Panc1 (cell line): ENCODE measurements around the gene RNF144B. TPM values are rescaled to one million over a fixed set of nuclear protein-coding genes. Genes with fewer than 3 reads are reported as not detected.

Experiments used
- ATAC-seq: fragments of 200-7000 bp; cut with Tn5 transposase; 2 replicates; pipeline ENCODE4 v1.9.1; 2020; ENCODE audit warnings: mild to moderate bottlenecking, moderate library complexity
- BruUV-seq: library from RNA; stranded (reverse); fragments of 400-500 nt; replicated peaks from 2 replicates; lab custom pipeline; 2021; lab: Mats Ljungman, UMichigan
- CTCF ChIA-PET: fragments of 300-600 bp; sonication (Branson Sonifier 250); formaldehyde crosslinking; loops from one replicate; lab custom pipeline; 2022; ENCODE audit warnings: antibody characterized with exemption; lab: Charles Lee
- POLR2A ChIA-PET: fragments of 300-600 bp; sonication (Branson Sonifier 250); formaldehyde crosslinking; loops from one replicate; lab custom pipeline; 2022; ENCODE audit warnings: antibody characterized with exemption; lab: Charles Lee
- DNase-seq: peaks from one replicate; pipeline ENCODE4 v3.0.0-alpha.2; 2010; ENCODE audit warnings: low read depth, low spot score
- H3K27ac ChIP-seq: 2 replicates; pipeline ENCODE4 v1.5.1; 2011; ENCODE audit warnings: mild to moderate bottlenecking, low read length, inconsistent platforms
- H3K27me3 ChIP-seq: fragments of 200-500 bp; sonication (Bioruptor generic); 2 replicates; pipeline ENCODE4 v1.6.0; 2014; ENCODE audit warnings: low read length, inconsistent platforms; ENCODE audit not compliant: control insufficient read depth, insufficient read depth
- H3K36me3 ChIP-seq: fragments of 200-500 bp; sonication (Bioruptor generic); 2 replicates; pipeline ENCODE4 v1.5.1; 2014; ENCODE audit warnings: inconsistent platforms, mild to moderate bottlenecking, low read length, moderate library complexity; ENCODE audit not compliant: control insufficient read depth, insufficient read depth
- H3K4me1 ChIP-seq: 2 replicates; pipeline ENCODE4 v1.5.1; 2011; ENCODE audit warnings: inconsistent platforms, mild to moderate bottlenecking, low read length, moderate library complexity; ENCODE audit not compliant: control insufficient read depth, insufficient read depth
- H3K4me3 ChIP-seq, 2 experiments: 2 replicates each; pipeline ENCODE4 v1.5.1; 2011 to 2012; ENCODE audit warnings: low read depth in 2 of 2, low read length in 2 of 2, mild to moderate bottlenecking in 2 of 2, inconsistent platforms in 1 of 2, moderate library complexity in 1 of 2
- H3K9me3 ChIP-seq: fragments of 200-500 bp; sonication (Bioruptor generic); 2 replicates; pipeline ENCODE4 v1.5.1; 2014; ENCODE audit warnings: low read depth, mild to moderate bottlenecking, inconsistent platforms, low read length, moderate library complexity; ENCODE audit not compliant: control insufficient read depth, insufficient read depth
- POLR2AphosphoS5 ChIP-seq: IDR thresholded peaks from 2 replicates; pipeline ENCODE4 v1.6.1; 2012; ENCODE audit warnings: mild to moderate bottlenecking, low read depth, low read length, moderate library complexity
- SIN3A ChIP-seq: IDR thresholded peaks from 2 replicates; pipeline ENCODE4 v1.6.1; 2012; ENCODE audit warnings: low read depth, mild to moderate bottlenecking, low read length, moderate library complexity, borderline replicate concordance; ENCODE audit not compliant: insufficient read depth
- TCF7L2 ChIP-seq: IDR thresholded peaks from 2 replicates; pipeline ENCODE4 v1.6.1; 2011; ENCODE audit warnings: mild to moderate bottlenecking, low read depth, low read length, inconsistent platforms
- in situ Hi-C: cut with HindIII; loops from 2 replicates; pipeline ENCODE4 v1.10.0; 2016; ENCODE audit warnings: low sequenced_read_pairs, low pct_unique_long_range_greater_than_20kb
- intact Hi-C: fragments of 100-400 bp; cut with micrococcal nuclease; formaldehyde crosslinking; loops from one replicate; pipeline ENCODE4 v1.10.0; 2022; ENCODE audit not compliant: unreplicated experiment
- total RNA-seq: library from RNA; stranded (reverse); gene quantifications from one replicate; pipeline ENCODE4 v1.2.1, GENCODE V29; 2021; ENCODE audit not compliant: unreplicated experiment
- TF ChIP-seq, protein P1 (sequence below), 2 experiments: IDR thresholded peaks; 2 replicates each; pipeline ENCODE4 v1.6.1; 2011 to 2012; ENCODE audit warnings: low read depth in 2 of 2, control low read depth in 1 of 2, low read length in 1 of 2, mild to moderate bottlenecking in 1 of 2, moderate library complexity in 1 of 2; ENCODE audit not compliant: insufficient read depth in 1 of 2
- TF ChIP-seq, protein P2 (sequence below): fragments of 450-650 bp; IDR thresholded peaks from 2 replicates; pipeline ENCODE4 v1.5.1; 2017; ENCODE audit warnings: mild to moderate bottlenecking

RNF144B gene
- total RNA-seq, 1 experiment from 2014 or later: 5.6 TPM

DNA sequence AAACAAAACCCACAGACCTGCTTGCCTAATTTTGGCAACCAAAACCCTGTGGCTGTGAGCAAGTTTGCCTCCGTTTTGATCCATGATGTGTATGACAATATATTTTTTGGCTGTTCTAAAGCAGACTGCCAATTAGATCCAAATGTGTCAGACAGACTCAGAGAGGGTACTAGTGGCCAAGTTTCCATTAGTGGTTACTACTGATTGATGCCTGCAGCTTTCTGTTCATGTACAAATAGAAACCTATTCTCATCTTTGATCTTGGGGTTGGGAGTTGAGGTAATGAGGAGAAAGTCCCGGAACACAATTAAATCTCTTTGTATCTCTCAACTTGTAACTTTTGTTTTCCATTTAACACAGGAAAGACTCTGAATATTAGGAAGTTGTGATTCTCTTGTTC lies 100.9 kb downstream of the RNF144B start:
- no peak for DNase-seq
- intact Hi-C loops (no loop called here), in situ Hi-C loops (no loop called here)
- H3K9me3 ChIP-seq: no peaks in the 10 kb centered on the region
- no peaks in the 10 kb centered on the region for H3K4me1 ChIP-seq
- H3K4me3 ChIP-seq: no peak overlapping the region
- BruUV-seq: no TSS peak
- no peak for ATAC-seq
- no peaks in the 10 kb centered on the region; the same call in 1 of the 2 replicates for H3K27me3 ChIP-seq
- ChIA-PET POLR2A (no interaction called here), CTCF (no interaction called here)
- TF ChIP-seq, protein P1, sequence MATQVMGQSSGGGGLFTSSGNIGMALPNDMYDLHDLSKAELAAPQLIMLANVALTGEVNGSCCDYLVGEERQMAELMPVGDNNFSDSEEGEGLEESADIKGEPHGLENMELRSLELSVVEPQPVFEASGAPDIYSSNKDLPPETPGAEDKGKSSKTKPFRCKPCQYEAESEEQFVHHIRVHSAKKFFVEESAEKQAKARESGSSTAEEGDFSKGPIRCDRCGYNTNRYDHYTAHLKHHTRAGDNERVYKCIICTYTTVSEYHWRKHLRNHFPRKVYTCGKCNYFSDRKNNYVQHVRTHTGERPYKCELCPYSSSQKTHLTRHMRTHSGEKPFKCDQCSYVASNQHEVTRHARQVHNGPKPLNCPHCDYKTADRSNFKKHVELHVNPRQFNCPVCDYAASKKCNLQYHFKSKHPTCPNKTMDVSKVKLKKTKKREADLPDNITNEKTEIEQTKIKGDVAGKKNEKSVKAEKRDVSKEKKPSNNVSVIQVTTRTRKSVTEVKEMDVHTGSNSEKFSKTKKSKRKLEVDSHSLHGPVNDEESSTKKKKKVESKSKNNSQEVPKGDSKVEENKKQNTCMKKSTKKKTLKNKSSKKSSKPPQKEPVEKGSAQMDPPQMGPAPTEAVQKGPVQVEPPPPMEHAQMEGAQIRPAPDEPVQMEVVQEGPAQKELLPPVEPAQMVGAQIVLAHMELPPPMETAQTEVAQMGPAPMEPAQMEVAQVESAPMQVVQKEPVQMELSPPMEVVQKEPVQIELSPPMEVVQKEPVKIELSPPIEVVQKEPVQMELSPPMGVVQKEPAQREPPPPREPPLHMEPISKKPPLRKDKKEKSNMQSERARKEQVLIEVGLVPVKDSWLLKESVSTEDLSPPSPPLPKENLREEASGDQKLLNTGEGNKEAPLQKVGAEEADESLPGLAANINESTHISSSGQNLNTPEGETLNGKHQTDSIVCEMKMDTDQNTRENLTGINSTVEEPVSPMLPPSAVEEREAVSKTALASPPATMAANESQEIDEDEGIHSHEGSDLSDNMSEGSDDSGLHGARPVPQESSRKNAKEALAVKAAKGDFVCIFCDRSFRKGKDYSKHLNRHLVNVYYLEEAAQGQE (IDR thresholded peaks at IDR 0.05; ENCODE audit: insufficient read depth in 1 of 2, low read depth in 2 of 2, low read length in 1 of 2): no peak
- TF ChIP-seq TCF7L2 (no peak), SIN3A (no peak), POLR2AphosphoS5 (no peak)
- TF ChIP-seq, protein P2, sequence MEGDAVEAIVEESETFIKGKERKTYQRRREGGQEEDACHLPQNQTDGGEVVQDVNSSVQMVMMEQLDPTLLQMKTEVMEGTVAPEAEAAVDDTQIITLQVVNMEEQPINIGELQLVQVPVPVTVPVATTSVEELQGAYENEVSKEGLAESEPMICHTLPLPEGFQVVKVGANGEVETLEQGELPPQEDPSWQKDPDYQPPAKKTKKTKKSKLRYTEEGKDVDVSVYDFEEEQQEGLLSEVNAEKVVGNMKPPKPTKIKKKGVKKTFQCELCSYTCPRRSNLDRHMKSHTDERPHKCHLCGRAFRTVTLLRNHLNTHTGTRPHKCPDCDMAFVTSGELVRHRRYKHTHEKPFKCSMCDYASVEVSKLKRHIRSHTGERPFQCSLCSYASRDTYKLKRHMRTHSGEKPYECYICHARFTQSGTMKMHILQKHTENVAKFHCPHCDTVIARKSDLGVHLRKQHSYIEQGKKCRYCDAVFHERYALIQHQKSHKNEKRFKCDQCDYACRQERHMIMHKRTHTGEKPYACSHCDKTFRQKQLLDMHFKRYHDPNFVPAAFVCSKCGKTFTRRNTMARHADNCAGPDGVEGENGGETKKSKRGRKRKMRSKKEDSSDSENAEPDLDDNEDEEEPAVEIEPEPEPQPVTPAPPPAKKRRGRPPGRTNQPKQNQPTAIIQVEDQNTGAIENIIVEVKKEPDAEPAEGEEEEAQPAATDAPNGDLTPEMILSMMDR: no peak
- H3K36me3 ChIP-seq: no peaks in the 10 kb centered on the region
- H3K27ac ChIP-seq: no peak overlapping the region

DNA sequence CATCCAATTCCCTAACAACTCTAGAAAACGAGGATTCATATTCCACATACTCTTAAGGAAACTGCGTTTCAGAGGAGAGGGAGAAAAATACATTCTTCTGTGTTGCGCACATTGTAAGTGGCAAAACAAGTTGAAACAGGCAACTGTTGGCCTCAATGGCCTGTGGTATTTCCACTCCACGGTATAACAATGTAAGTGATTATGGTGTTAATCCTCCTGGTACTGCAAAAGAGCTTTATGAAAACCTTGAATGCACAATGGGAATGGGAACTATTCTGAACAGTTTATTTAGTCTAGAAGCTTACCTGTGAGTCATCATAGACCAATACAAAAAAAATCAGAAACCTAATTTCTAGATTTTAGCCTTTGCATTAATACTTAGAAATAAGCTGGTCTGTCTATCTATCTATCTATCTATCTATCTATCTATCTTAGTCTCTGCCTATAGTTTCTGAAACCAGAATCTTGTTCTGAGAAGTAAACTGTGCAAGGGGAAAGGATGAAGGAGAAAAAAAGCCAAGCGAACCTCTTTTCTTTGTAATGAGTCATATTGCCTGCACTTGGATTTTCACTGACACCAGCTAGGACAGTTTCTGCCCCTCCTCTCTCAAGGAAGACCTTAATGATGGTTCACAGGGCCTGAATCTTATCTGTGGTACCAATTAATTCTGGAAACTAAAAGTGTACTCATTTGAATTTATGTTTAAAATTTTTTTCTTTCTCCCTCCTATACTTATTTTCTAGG lies 101.5 kb downstream of the RNF144B start:
- intact Hi-C loops: no loop called here
- no peaks in the 10 kb centered on the region for H3K4me1 ChIP-seq
- ChIA-PET CTCF (no interaction called here), POLR2A (no interaction called here)
- H3K36me3 ChIP-seq: no peaks in the 10 kb centered on the region
- in situ Hi-C loops: no loop called here
- no peak for TF ChIP-seq POLR2AphosphoS5
- ATAC-seq: no peak
- DNase-seq: no peak
- no peaks in the 10 kb centered on the region; the same call in 1 of the 2 replicates for H3K27me3 ChIP-seq
- H3K27ac ChIP-seq: no peak overlapping the region
- no TSS peak for BruUV-seq
- H3K9me3 ChIP-seq: no peaks in the 10 kb centered on the region
- H3K4me3 ChIP-seq: no peak overlapping the region

DNA sequence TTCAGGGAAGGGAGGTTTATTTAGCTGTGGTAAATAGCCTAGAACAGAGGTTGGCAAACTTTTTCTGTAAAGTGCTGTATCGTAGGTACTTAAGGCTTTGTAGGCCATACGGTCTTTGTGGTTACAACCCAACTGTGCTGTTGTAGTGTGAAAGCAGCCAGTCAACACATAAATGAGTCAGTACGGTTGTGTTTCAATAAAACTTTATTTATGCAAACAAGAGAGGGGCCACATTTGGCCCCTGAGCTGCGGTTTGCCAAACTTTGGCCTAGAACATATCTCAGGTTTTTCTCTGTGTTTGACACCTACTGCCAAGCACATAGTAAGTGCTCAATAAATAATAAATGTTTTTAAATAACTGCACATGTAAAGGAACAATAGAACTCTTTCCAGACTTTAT lies 102.2 kb downstream of the RNF144B start:
- H3K27me3 ChIP-seq: no peaks in the 10 kb centered on the region; the same call in 1 of the 2 replicates
- no peak overlapping the region for H3K27ac ChIP-seq
- H3K4me1 ChIP-seq: no peaks in the 10 kb centered on the region
- ChIA-PET POLR2A (no interaction called here), CTCF (no interaction called here)
- no peak for ATAC-seq
- BruUV-seq: no TSS peak
- no peak for DNase-seq
- no peaks in the 10 kb centered on the region for H3K9me3 ChIP-seq
- intact Hi-C loops: no loop called here
- TF ChIP-seq, protein P1 (IDR thresholded peaks at IDR 0.05; ENCODE audit: insufficient read depth in 1 of 2, low read depth in 2 of 2, low read length in 1 of 2): no peak
- TF ChIP-seq, protein P2: no peak
- TF ChIP-seq SIN3A: no peak
- no peak for TF ChIP-seq TCF7L2
- TF ChIP-seq POLR2AphosphoS5: no peak
- H3K36me3 ChIP-seq: no peaks in the 10 kb centered on the region
- in situ Hi-C loops: no loop called here
- no peak overlapping the region for H3K4me3 ChIP-seq
